B cell (primary cell): ENCODE results near the gene PWWP3B.
"Not testable (repeated sequence)": the region's sequence is repeated elsewhere in the genome, so short reads cannot be mapped to it uniquely, and the experiment has no call there.

Source experiments
- CTCF ChIP-seq: fragments of 200-600 bp; IDR thresholded peaks from one replicate; pipeline ENCODE4 v1.8.0; 2022; ENCODE audit warnings: antibody characterized with exemption, mild to moderate bottlenecking
- EZH2 ChIP-seq: IDR thresholded peaks from 2 replicates; pipeline ENCODE4 v1.6.1; 2012; ENCODE audit warnings: borderline replicate concordance, low read depth, mild to moderate bottlenecking, moderate library complexity, low read length; ENCODE audit not compliant: insufficient read depth, poor library complexity, severe bottlenecking

GRCh38 chrX:106183685-106184084 is 15.6 kb downstream of the PWWP3B start:
- TF ChIP-seq CTCF, EZH2: not testable (repeated sequence)
